ENCODE data around the gene NPAS1.

The NPAS1 gene

GRCh38 chr19:46981286-46981945 is 38.2 kb upstream of the NPAS1 start:
- DNase-seq (ENCODE audit: low read depth, low spot score): no peak
- TF ChIP-seq, protein P1, sequence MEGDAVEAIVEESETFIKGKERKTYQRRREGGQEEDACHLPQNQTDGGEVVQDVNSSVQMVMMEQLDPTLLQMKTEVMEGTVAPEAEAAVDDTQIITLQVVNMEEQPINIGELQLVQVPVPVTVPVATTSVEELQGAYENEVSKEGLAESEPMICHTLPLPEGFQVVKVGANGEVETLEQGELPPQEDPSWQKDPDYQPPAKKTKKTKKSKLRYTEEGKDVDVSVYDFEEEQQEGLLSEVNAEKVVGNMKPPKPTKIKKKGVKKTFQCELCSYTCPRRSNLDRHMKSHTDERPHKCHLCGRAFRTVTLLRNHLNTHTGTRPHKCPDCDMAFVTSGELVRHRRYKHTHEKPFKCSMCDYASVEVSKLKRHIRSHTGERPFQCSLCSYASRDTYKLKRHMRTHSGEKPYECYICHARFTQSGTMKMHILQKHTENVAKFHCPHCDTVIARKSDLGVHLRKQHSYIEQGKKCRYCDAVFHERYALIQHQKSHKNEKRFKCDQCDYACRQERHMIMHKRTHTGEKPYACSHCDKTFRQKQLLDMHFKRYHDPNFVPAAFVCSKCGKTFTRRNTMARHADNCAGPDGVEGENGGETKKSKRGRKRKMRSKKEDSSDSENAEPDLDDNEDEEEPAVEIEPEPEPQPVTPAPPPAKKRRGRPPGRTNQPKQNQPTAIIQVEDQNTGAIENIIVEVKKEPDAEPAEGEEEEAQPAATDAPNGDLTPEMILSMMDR (IDR thresholded peaks at IDR 0.05; ENCODE audit: low read depth, low read length): no peak
- in situ Hi-C loops (cut with HindIII; ENCODE audit: low sequenced_read_pairs): no loop called here
- no peak overlapping the region for H3K4me3 ChIP-seq (ENCODE audit: low read depth, low read length)

DNA sequence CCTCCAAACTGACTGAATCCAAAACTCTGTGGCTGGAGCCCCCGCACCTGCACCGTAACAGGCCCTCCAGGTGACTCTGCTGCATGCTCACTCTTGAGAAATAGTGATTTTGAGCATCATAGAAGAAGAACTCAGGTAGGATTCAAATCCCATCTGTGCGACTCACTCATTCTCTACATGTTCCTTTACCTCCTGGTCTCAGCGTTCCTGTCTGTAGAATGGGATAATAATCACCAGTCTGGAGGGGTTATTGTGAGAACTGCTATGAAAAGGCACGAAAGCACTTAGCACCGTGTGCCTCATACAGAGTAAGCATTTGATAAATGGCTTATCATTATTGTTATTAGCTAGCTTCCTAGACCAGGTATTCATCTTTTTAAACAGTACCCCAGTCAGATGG is 36.5 kb upstream of the NPAS1 start:
- in situ Hi-C loops (cut with HindIII; ENCODE audit: low sequenced_read_pairs): no loop called here
- TF ChIP-seq, protein P1 (IDR thresholded peaks at IDR 0.05; ENCODE audit: low read depth, low read length): no peak
- DNase-seq (ENCODE audit: low read depth, low spot score): no peak
- no peak overlapping the region for H3K4me3 ChIP-seq (ENCODE audit: low read depth, low read length)

- in situ Hi-C loops (cut with HindIII; ENCODE audit: low sequenced_read_pairs): no loop called here
- DNase-seq (ENCODE audit: low read depth, low spot score): no peak
- H3K4me3 ChIP-seq (ENCODE audit: low read depth, low read length): no peak overlapping the region
These were observed 35.3 kb upstream of the NPAS1 start for GRCh38 chr19:46984077-46985010.

GRCh38 chr19:46985542-46986415 is 33.9 kb upstream of the NPAS1 start:
- TF ChIP-seq, protein P1 (IDR thresholded peaks at IDR 0.05; ENCODE audit: low read depth, low read length): no peak
- no peak overlapping the region for H3K4me3 ChIP-seq (ENCODE audit: low read depth, low read length)
- in situ Hi-C loops (cut with HindIII; ENCODE audit: low sequenced_read_pairs): no loop called here
- no peak for DNase-seq (ENCODE audit: low read depth, low spot score)

More at GRCh38 chr19:46984077-46985010, 35.3 kb upstream of the NPAS1 start:
- TF ChIP-seq, protein P1 (IDR thresholded peaks at IDR 0.05; ENCODE audit: low read depth, low read length): no peak

- H3K4me3 ChIP-seq (ENCODE audit: low read depth, low read length): no peak overlapping the region
- no peak for DNase-seq (ENCODE audit: low read depth, low spot score)
- TF ChIP-seq, protein P1 (IDR thresholded peaks at IDR 0.05; ENCODE audit: low read depth, low read length): no peak
- in situ Hi-C loops (cut with HindIII; ENCODE audit: low sequenced_read_pairs): no loop called here
These were observed 30.9 kb upstream of the NPAS1 start for GRCh38 chr19:46988614-46989230.
